ENCODE data around the gene WNT7A. TPM values are rescaled to one million over a fixed set of nuclear protein-coding genes. Genes with fewer than 3 reads are reported as not detected.

Gene WNT7A
- polyA plus RNA-seq, 1 of the 3 experiments (the other 2 are of a cell fraction), result not detected

- no peaks in the 10 kb centered on the region for H3K9me3 ChIP-seq
- CTCF ChIA-PET, result no interaction called here
- DNase-seq, result no peak
- no peak overlapping the region for H3K4me3 ChIP-seq (ENCODE audit: low read depth in 2 of 2, low read length in 1 of 2)
- H3K4me1 ChIP-seq (ENCODE audit: control insufficient read depth in 1 of 2, insufficient read depth in 2 of 2, low read depth in 1 of 2, low read length in 1 of 2), result no peaks in the 10 kb centered on the region; a peak in 1 of 4 replicates
- TF ChIP-seq TCF12 (IDR thresholded peaks at IDR 0.05) (no peak), JUND (IDR thresholded peaks at IDR 0.05) (no peak), PBX3 (IDR thresholded peaks at IDR 0.05) (no peak), NFIC (IDR thresholded peaks at IDR 0.05; ENCODE audit: borderline replicate concordance) (no peak)
- H2AFZ ChIP-seq (ENCODE audit: low read depth), result no peak overlapping the region
- H3K36me3 ChIP-seq (replicated peaks in 1 of 2; ENCODE audit: control insufficient read depth in 1 of 2, insufficient read depth in 2 of 2, low read length in 1 of 2), result no peaks in the 10 kb centered on the region
- H3K27me3 ChIP-seq (ENCODE audit: insufficient read depth), result no peaks in the 10 kb centered on the region
- 32% methylated on average over 15 of the region's 15 CpGs for WGBS (ENCODE audit: low lambda C conversion rate)
- no peaks in the 10 kb centered on the region for H4K20me1 ChIP-seq (ENCODE audit: insufficient read depth)
- no peak overlapping the region for H3K27ac ChIP-seq (ENCODE audit: low read depth in 2 of 2, low read length in 1 of 2)
- H3K4me2 ChIP-seq, result no peak overlapping the region
- POLR2A ChIA-PET, result no interaction called here
- H3K9me2 ChIP-seq, result no peaks in the 10 kb centered on the region
- no peaks in the 10 kb centered on the region for H3K79me2 ChIP-seq (ENCODE audit: insufficient read depth)
- H3F3A ChIP-seq (replicated peaks; ENCODE audit: insufficient read depth), result no peaks in the 10 kb centered on the region
- no peak overlapping the region for H3K9ac ChIP-seq
Measured at GRCh38 chr3:13851091-13851849, 28.6 kb downstream of the WNT7A start.

- 35% methylated on average over 14 of the region's 21 CpGs for WGBS (ENCODE audit: low lambda C conversion rate)
- Histone ChIP-seq H3K27ac (ENCODE audit: low read depth in 2 of 2, low read length in 1 of 2) (no peak overlapping the region), H3K27me3 (ENCODE audit: insufficient read depth) (no peaks in the 10 kb centered on the region), H3K4me2 (no peak overlapping the region), H3K9me2 (no peaks in the 10 kb centered on the region), H3K4me1 (ENCODE audit: control insufficient read depth in 1 of 2, insufficient read depth in 2 of 2, low read depth in 1 of 2, low read length in 1 of 2) (no peaks in the 10 kb centered on the region; a peak in 1 of 4 replicates), H2AFZ (ENCODE audit: low read depth) (no peak overlapping the region), H3K79me2 (ENCODE audit: insufficient read depth) (no peaks in the 10 kb centered on the region), H4K20me1 (ENCODE audit: insufficient read depth) (no peaks in the 10 kb centered on the region), H3K4me3 (ENCODE audit: low read depth in 2 of 2, low read length in 1 of 2) (no peak overlapping the region), H3K36me3 (replicated peaks in 1 of 2; ENCODE audit: control insufficient read depth in 1 of 2, insufficient read depth in 2 of 2, low read length in 1 of 2) (no peaks in the 10 kb centered on the region), H3K9ac (no peak overlapping the region), H3F3A (replicated peaks; ENCODE audit: insufficient read depth) (no peaks in the 10 kb centered on the region), H3K9me3 (no peaks in the 10 kb centered on the region)
- DNase-seq, result no peak
- TF ChIP-seq TCF12 (IDR thresholded peaks at IDR 0.05), result no peak
- no peak for TF ChIP-seq MAX (IDR thresholded peaks at IDR 0.05; ENCODE audit: low read depth)
- TF ChIP-seq SMC3 (IDR thresholded peaks at IDR 0.05; ENCODE audit: low read depth, low read length), result no peak
- no peak for TF ChIP-seq FOSL2 (IDR thresholded peaks at IDR 0.05; ENCODE audit: borderline replicate concordance, low read depth)
- TF ChIP-seq REST (IDR thresholded peaks at IDR 0.05; ENCODE audit: low read depth, low read length), result no peak
- no peak for TF ChIP-seq MEF2A (IDR thresholded peaks at IDR 0.05; ENCODE audit: borderline replicate concordance, low read depth)
- TF ChIP-seq POLR2AphosphoS5 (IDR thresholded peaks at IDR 0.05; ENCODE audit: low read depth, low read length), result no peak
- no peak for TF ChIP-seq PBX3 (IDR thresholded peaks at IDR 0.05)
- TF ChIP-seq EZH2phosphoT487 (IDR thresholded peaks at IDR 0.05; ENCODE audit: borderline replicate concordance, low read depth), result no peak
- no peak for TF ChIP-seq RAD21 (IDR thresholded peaks at IDR 0.05; ENCODE audit: low read length)
- ChIA-PET CTCF (interaction anchor here (0.8 to 2.0 kb wide), 3 partner anchors 30 to 192 kb away, joined by 3 to 5 read pairs (median 4); partner anchors contain the start of gene WNT7A), POLR2A (no interaction called here)
Measured at GRCh38 chr3:13850161-13850945, 29.5 kb downstream of the WNT7A start.

All from SK-N-SH (cell line).